Ishikawa (cell line): ENCODE measurements around the gene ACY1.

ENCODE experiments used
- CEBPB ChIP-seq: IDR thresholded peaks from 2 replicates; pipeline ENCODE4 v1.6.1; 2012
- CREB1 ChIP-seq: IDR thresholded peaks from 2 replicates; pipeline ENCODE4 v1.6.1; 2012; ENCODE audit warnings: low read depth
- FOXM1 ChIP-seq: IDR thresholded peaks from 2 replicates; pipeline ENCODE4 v1.6.1; 2012; ENCODE audit warnings: low read depth, borderline replicate concordance
- NFIC ChIP-seq: IDR thresholded peaks from 2 replicates; pipeline ENCODE4 v1.6.1; 2012
- RAD21 ChIP-seq: IDR thresholded peaks from 2 replicates; pipeline ENCODE4 v1.6.1; 2012; ENCODE audit warnings: low read depth
- TAF1 ChIP-seq: IDR thresholded peaks from 2 replicates; pipeline ENCODE4 v1.6.1; 2012; ENCODE audit warnings: low read depth, mild to moderate bottlenecking
- TCF12 ChIP-seq: IDR thresholded peaks from 2 replicates; pipeline ENCODE4 v1.6.1; 2012; ENCODE audit warnings: low read depth
- ZBTB7A ChIP-seq: IDR thresholded peaks from 2 replicates; pipeline ENCODE4 v1.6.1; 2012; ENCODE audit warnings: low read depth
- TF ChIP-seq, protein P1 (sequence below): IDR thresholded peaks from 2 replicates; pipeline ENCODE4 v1.6.1; 2012
- TF ChIP-seq, protein P2 (sequence below): IDR thresholded peaks from 2 replicates; pipeline ENCODE4 v1.6.1; 2012

- TF ChIP-seq, protein P1, sequence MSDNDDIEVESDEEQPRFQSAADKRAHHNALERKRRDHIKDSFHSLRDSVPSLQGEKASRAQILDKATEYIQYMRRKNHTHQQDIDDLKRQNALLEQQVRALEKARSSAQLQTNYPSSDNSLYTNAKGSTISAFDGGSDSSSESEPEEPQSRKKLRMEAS: no peak
- TF ChIP-seq CREB1 (no peak), FOXM1 (no peak), RAD21 (no peak), ZBTB7A (no peak), NFIC (no peak), TCF12 (no peak), CEBPB (no peak), TAF1 (no peak)
- TF ChIP-seq, protein P2, sequence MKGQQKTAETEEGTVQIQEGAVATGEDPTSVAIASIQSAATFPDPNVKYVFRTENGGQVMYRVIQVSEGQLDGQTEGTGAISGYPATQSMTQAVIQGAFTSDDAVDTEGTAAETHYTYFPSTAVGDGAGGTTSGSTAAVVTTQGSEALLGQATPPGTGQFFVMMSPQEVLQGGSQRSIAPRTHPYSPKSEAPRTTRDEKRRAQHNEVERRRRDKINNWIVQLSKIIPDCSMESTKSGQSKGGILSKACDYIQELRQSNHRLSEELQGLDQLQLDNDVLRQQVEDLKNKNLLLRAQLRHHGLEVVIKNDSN: no peak
These were observed 16.5 kb downstream of the ACY1 start for GRCh38 chr3:51999846-52000245.
